Measurements from ENCODE around the gene MYCBP.

MYCBP gene

GRCh38 chr1:38834937-38835827 lies 38.0 kb downstream of the MYCBP start:
- Histone ChIP-seq H3K36me3 (ENCODE audit: control insufficient read depth, insufficient read depth, low read length) (peaks cover 3% of the 10 kb centered on the region), H3K9me3 (ENCODE audit: control insufficient read depth, insufficient read depth, low read length) (no peaks in the 10 kb centered on the region), H3K4me3 (ENCODE audit: low read depth, low read length) (no peak overlapping the region), H3K27me3 (ENCODE audit: control insufficient read depth, insufficient read depth, low read length) (peaks cover 6% of the 10 kb centered on the region), H3K4me1 (ENCODE audit: control insufficient read depth, insufficient read depth, low read length) (peaks cover 2% of the 10 kb centered on the region), H3K9ac (ENCODE audit: low read depth, low read length) (no peak overlapping the region)

GRCh38 chr1:38834221-38834782 lies 38.8 kb downstream of the MYCBP start:
- Histone ChIP-seq H3K9me3 (ENCODE audit: control insufficient read depth, insufficient read depth, low read length) (no peaks in the 10 kb centered on the region), H3K27me3 (ENCODE audit: control insufficient read depth, insufficient read depth, low read length) (peaks cover 6% of the 10 kb centered on the region), H3K4me3 (ENCODE audit: low read depth, low read length) (no peak overlapping the region), H3K9ac (ENCODE audit: low read depth, low read length) (no peak overlapping the region), H3K36me3 (ENCODE audit: control insufficient read depth, insufficient read depth, low read length) (peaks cover 1% of the 10 kb centered on the region), H3K4me1 (ENCODE audit: control insufficient read depth, insufficient read depth, low read length) (peaks cover 2% of the 10 kb centered on the region)

GRCh38 chr1:38833146-38833545 lies 40.0 kb downstream of the MYCBP start:
- H3K27me3 ChIP-seq (ENCODE audit: control insufficient read depth, insufficient read depth, low read length), result peaks cover 6% of the 10 kb centered on the region
- H3K4me3 ChIP-seq (ENCODE audit: low read depth, low read length), result no peak overlapping the region
- H3K36me3 ChIP-seq (ENCODE audit: control insufficient read depth, insufficient read depth, low read length), result no peaks in the 10 kb centered on the region
- H3K9me3 ChIP-seq (ENCODE audit: control insufficient read depth, insufficient read depth, low read length), result no peaks in the 10 kb centered on the region
- H3K9ac ChIP-seq (ENCODE audit: low read depth, low read length), result no peak overlapping the region
- peaks cover 2% of the 10 kb centered on the region for H3K4me1 ChIP-seq (ENCODE audit: control insufficient read depth, insufficient read depth, low read length)

- H3K36me3 ChIP-seq (ENCODE audit: control insufficient read depth, insufficient read depth, low read length), result no peaks in the 10 kb centered on the region
- peaks cover 6% of the 10 kb centered on the region for H3K27me3 ChIP-seq (ENCODE audit: control insufficient read depth, insufficient read depth, low read length)
- no peak overlapping the region for H3K9ac ChIP-seq (ENCODE audit: low read depth, low read length)
- H3K4me1 ChIP-seq (ENCODE audit: control insufficient read depth, insufficient read depth, low read length), result peaks cover 2% of the 10 kb centered on the region
- H3K9me3 ChIP-seq (ENCODE audit: control insufficient read depth, insufficient read depth, low read length), result no peaks in the 10 kb centered on the region
- no peak overlapping the region for H3K4me3 ChIP-seq (ENCODE audit: low read depth, low read length)
Measured at GRCh38 chr1:38832370-38832734, 40.8 kb downstream of the MYCBP start.

DNA sequence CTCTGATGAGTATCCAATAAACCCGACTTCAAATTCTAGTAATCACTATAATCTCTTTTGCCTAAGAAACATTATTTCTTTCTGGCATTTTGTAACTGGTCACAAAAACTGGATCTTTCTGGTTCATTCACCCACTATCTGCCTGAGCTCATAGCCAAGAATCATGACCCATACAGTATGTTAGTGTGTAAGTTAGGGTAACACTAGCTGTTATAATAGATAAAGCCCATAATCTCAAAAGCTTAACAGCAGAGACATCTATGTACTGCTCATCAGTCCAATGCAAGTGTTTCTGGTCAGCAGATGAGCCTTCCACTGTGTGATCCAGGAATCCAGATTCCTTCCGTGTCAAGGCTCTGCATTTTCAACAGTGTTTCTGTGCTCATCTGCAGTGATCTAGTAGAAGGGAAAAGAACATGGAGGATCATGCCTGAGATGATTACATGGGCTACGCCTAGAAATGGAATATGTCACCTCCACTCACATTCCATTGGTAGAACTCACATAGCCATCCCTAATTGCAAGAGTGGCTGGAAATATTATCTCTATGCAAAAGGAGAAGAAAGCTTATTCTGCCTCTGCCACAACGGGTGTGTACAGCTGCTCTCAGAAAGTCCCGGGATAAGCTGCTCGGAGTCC lies 41.3 kb downstream of the MYCBP start:
- no peaks in the 10 kb centered on the region for H3K36me3 ChIP-seq (ENCODE audit: control insufficient read depth, insufficient read depth, low read length)
- H3K9ac ChIP-seq (ENCODE audit: low read depth, low read length), result no peak overlapping the region
- no peak overlapping the region for H3K4me3 ChIP-seq (ENCODE audit: low read depth, low read length)
- peaks cover 2% of the 10 kb centered on the region for H3K4me1 ChIP-seq (ENCODE audit: control insufficient read depth, insufficient read depth, low read length)
- H3K9me3 ChIP-seq (ENCODE audit: control insufficient read depth, insufficient read depth, low read length), result no peaks in the 10 kb centered on the region
- H3K27me3 ChIP-seq (ENCODE audit: control insufficient read depth, insufficient read depth, low read length), result peaks cover 6% of the 10 kb centered on the region

DNA sequence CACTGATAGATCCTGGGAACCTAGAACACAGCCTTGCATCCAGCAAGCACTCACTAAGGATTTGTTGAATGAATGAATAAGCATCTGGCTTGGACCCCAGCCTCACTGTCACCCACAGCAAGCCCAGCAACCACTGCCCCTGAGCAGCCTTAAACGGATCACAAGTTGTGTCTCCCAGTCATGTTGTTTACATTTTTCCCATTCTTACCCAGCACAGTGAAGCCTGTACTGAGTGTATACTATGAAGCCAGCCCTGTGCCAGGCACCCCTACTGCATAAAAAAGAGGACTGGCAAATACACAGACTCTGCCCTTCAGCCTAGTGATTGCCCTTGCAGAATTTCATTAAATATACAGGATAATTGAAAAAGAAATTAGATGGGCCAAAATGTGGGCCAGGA lies 43.8 kb downstream of the MYCBP start:
- Histone ChIP-seq H3K4me3 (ENCODE audit: low read depth, low read length) (no peak overlapping the region), H3K9ac (ENCODE audit: low read depth, low read length) (no peak overlapping the region), H3K27me3 (ENCODE audit: control insufficient read depth, insufficient read depth, low read length) (peaks cover 7% of the 10 kb centered on the region), H3K4me1 (ENCODE audit: control insufficient read depth, insufficient read depth, low read length) (no peaks in the 10 kb centered on the region), H3K9me3 (ENCODE audit: control insufficient read depth, insufficient read depth, low read length) (no peaks in the 10 kb centered on the region), H3K36me3 (ENCODE audit: control insufficient read depth, insufficient read depth, low read length) (no peaks in the 10 kb centered on the region)

GRCh38 chr1:38827318-38827717 lies 45.8 kb downstream of the MYCBP start:
- Histone ChIP-seq H3K4me3 (ENCODE audit: low read depth, low read length) (no peak overlapping the region), H3K9ac (ENCODE audit: low read depth, low read length) (no peak overlapping the region), H3K4me1 (ENCODE audit: control insufficient read depth, insufficient read depth, low read length) (no peaks in the 10 kb centered on the region), H3K9me3 (ENCODE audit: control insufficient read depth, insufficient read depth, low read length) (no peaks in the 10 kb centered on the region), H3K36me3 (ENCODE audit: control insufficient read depth, insufficient read depth, low read length) (no peaks in the 10 kb centered on the region), H3K27me3 (ENCODE audit: control insufficient read depth, insufficient read depth, low read length) (peaks cover 8% of the 10 kb centered on the region)

DNA sequence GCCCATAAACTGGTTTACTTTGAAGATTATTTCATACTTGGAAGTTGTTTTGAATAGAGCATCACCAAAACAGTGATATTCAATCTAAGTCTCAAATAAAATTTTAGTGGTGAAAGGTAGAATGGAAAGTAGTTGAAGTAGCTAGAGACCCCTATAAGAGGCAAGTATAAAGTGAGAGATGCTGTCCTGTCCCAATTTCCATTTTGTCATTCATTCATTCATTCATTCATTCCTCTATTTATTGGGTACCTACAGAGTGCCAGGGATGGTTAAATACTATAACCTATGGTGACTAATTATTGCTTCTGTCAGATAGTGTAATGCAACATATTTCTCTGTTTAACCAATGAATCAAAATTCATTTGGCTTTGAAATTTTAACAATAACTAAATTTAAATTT lies 46.3 kb downstream of the MYCBP start:
- Histone ChIP-seq H3K9me3 (ENCODE audit: control insufficient read depth, insufficient read depth, low read length) (no peaks in the 10 kb centered on the region), H3K4me1 (ENCODE audit: control insufficient read depth, insufficient read depth, low read length) (no peaks in the 10 kb centered on the region), H3K27me3 (ENCODE audit: control insufficient read depth, insufficient read depth, low read length) (peaks cover 6% of the 10 kb centered on the region), H3K36me3 (ENCODE audit: control insufficient read depth, insufficient read depth, low read length) (no peaks in the 10 kb centered on the region), H3K4me3 (ENCODE audit: low read depth, low read length) (no peak overlapping the region), H3K9ac (ENCODE audit: low read depth, low read length) (no peak overlapping the region)

GRCh38 chr1:38826262-38826661 lies 46.9 kb downstream of the MYCBP start:
- H3K4me3 ChIP-seq (ENCODE audit: low read depth, low read length), result no peak overlapping the region
- H3K9me3 ChIP-seq (ENCODE audit: control insufficient read depth, insufficient read depth, low read length), result no peaks in the 10 kb centered on the region
- H3K9ac ChIP-seq (ENCODE audit: low read depth, low read length), result no peak overlapping the region
- H3K4me1 ChIP-seq (ENCODE audit: control insufficient read depth, insufficient read depth, low read length), result no peaks in the 10 kb centered on the region
- peaks cover 10% of the 10 kb centered on the region for H3K27me3 ChIP-seq (ENCODE audit: control insufficient read depth, insufficient read depth, low read length)
- no peaks in the 10 kb centered on the region for H3K36me3 ChIP-seq (ENCODE audit: control insufficient read depth, insufficient read depth, low read length)

- Histone ChIP-seq H3K27me3 (ENCODE audit: control insufficient read depth, insufficient read depth, low read length) (peaks cover 49% of the 10 kb centered on the region), H3K9ac (ENCODE audit: low read depth, low read length) (no peak overlapping the region), H3K4me3 (ENCODE audit: low read depth, low read length) (no peak overlapping the region), H3K36me3 (ENCODE audit: control insufficient read depth, insufficient read depth, low read length) (no peaks in the 10 kb centered on the region), H3K9me3 (ENCODE audit: control insufficient read depth, insufficient read depth, low read length) (no peaks in the 10 kb centered on the region), H3K4me1 (ENCODE audit: control insufficient read depth, insufficient read depth, low read length) (peaks cover 3% of the 10 kb centered on the region)
Measured at GRCh38 chr1:38820860-38821259, 52.3 kb downstream of the MYCBP start.

- H3K27me3 ChIP-seq (ENCODE audit: control insufficient read depth, insufficient read depth, low read length), result peaks cover 62% of the 10 kb centered on the region
- no peaks in the 10 kb centered on the region for H3K9me3 ChIP-seq (ENCODE audit: control insufficient read depth, insufficient read depth, low read length)
- H3K4me3 ChIP-seq (ENCODE audit: low read depth, low read length), result no peak overlapping the region
- no peak overlapping the region for H3K9ac ChIP-seq (ENCODE audit: low read depth, low read length)
- H3K4me1 ChIP-seq (ENCODE audit: control insufficient read depth, insufficient read depth, low read length), result peaks cover 3% of the 10 kb centered on the region
- no peaks in the 10 kb centered on the region for H3K36me3 ChIP-seq (ENCODE audit: control insufficient read depth, insufficient read depth, low read length)
Measured at GRCh38 chr1:38819516-38819915, 53.6 kb downstream of the MYCBP start.

- H3K9me3 ChIP-seq (ENCODE audit: control insufficient read depth, insufficient read depth, low read length), result no peaks in the 10 kb centered on the region
- peak overlapping the region; percentile 70 for H3K4me3 ChIP-seq (ENCODE audit: low read depth, low read length)
- H3K4me1 ChIP-seq (ENCODE audit: control insufficient read depth, insufficient read depth, low read length), result peaks cover 3% of the 10 kb centered on the region
- no peaks in the 10 kb centered on the region for H3K36me3 ChIP-seq (ENCODE audit: control insufficient read depth, insufficient read depth, low read length)
- no peak overlapping the region for H3K9ac ChIP-seq (ENCODE audit: low read depth, low read length)
- H3K27me3 ChIP-seq (ENCODE audit: control insufficient read depth, insufficient read depth, low read length), result peaks cover 65% of the 10 kb centered on the region
Measured at GRCh38 chr1:38819040-38819439, 54.1 kb downstream of the MYCBP start.

Data from iPS-15b (cell line).